ENCODE data around the gene SYTL4.

Gene SYTL4

DNA sequence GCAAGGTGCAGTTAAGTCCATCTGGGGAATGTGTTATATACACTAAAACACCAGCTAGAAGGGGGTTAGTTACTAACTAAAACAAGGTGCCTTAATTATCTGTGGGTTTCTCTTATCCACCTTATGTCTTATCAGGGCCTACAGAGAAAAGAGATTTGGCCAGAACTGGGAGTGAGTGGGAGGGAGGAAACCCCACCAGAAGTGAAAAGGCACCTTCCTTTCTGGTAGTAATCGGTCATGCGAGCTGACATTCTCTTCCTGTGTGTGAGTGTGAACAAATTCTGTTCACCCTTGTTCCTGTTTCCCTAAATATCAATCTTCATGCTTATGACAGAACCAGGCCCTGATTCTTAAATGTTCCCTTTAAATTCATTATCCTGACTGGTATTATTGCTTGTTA lies 44.4 kb downstream of the SYTL4 start:
- no peak for DNase-seq (ENCODE audit: low read depth)

DNA sequence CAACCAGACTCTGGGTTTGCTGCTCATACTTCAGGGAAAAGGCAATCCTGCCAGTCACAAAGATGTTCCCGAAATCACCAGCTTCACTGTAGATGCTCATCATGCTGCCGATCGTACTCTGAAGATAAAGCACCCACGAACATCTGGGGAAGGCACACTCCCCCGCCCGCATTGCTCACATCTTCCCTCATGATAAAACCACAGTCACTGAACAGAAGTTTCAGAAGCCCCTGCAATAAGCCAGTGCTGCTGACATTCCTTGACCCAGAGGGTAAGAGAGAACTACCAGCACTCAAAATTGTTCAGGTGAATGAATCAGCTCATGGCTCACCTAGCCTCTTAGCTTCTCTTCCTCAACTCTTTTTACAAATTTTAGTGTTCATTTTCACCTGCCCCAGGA lies 44.8 kb downstream of the SYTL4 start:
- no peak for DNase-seq (ENCODE audit: low read depth)

DNA sequence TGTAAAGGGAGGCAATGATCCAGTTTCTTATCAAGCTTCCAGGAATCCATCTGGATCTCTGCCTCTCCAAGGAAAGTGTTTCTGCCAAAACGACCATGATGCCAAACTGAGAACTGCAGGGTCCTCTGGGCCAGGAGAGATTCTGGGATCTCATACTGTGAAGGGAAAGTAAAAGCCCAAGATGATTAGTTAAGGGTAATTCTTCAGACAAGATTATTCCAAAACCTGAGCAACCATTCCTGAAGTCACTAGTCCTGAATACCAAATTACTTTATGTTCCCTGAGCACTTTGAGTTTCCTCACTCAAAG lies 46.0 kb downstream of the SYTL4 start:
- DNase-seq (ENCODE audit: low read depth), result no peak

DNA sequence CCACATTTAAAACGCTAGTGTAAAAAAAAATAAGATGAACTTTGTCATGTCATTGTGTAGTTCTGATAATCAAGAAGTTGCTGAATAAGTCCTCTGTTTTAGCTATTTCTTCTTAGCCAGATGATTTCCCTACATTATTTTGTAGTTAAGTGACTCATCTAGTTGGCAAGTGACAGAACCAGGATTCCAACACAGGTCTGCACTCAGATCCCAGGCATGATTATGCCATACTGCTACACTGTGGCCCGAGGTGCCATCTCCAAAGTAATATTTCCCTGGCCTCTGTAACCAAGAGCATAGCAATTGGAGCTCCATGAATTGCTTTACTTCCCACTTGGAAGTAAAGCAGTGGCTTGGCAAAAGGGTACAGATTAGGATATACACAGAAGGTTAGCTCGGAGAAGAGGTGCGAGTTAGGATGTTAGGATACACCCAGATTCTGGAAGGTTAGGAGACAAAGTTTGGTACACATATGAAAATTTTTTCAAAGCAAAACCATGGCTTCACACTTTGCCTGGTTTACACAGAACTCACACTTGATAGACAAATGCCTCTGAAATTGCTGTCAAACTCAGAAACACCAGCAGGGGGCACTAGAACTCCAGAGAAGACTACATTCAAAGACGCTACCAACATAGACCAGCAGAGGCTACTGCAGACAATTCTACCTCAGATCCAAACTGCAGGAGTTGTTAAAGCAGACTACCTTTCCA lies 46.5 kb downstream of the SYTL4 start:
- peak; percentile 37 for DNase-seq (ENCODE audit: low read depth)

DNA sequence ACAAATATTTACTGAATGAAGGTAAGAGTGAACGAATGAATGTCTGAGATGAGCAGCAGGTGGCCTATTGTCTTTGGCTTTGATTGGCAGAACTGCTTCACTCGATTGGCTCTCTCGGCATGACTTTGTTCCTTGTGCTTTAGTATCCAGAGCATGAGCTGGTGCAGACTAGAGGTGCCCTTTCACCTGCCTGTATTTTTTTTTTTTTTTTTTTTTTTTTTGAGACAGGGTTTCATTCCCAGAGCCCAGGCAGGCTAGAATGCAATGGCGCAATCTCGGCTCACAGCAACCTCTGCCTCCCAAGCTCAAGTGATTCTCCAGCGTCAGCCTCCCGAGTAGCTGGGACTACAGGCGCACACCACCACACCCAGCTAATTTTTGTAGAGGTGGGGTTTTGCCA lies 49.0 kb downstream of the SYTL4 start:
- DNase-seq (ENCODE audit: low read depth), result no peak

DNA sequence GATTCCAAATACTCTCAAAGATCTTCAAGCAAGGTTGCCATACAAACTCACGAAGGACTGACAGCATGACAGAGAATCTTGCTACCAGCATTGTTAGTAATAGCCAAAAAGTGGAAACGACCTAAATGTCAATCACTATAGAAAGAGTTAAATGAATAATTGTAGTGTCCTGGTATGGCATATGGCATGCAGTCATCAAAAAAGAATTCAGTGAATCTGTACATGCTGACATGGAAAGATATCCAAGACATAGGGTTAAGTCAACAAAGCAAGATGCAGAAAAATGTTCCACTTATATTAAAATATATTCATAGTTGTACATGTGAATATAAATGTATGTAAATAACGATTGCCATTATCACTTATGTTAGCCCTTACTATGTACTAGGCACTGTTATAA lies 50.3 kb downstream of the SYTL4 start:
- DNase-seq (ENCODE audit: low read depth), result no peak

DNA sequence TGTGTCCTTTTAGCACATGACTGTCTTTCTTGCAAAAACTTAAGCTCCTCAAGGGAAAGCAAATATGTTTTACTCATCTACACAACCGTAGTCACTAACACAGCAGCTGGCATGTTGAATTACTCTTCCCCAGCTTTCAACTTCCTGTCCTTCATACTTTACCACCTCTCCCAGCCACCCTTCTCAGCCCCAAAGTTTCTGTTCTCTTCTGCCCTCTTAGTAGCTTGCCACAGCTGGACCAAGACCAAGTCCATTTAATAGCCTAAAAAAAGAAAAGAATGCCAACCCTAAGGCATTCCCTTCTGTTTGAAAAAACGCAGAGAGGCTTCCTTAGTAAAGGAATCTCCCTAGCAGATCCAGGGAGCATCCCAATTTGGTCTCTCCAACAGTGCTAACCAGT lies 51.2 kb downstream of the SYTL4 start:
- no peak for DNase-seq (ENCODE audit: low read depth)

DNA sequence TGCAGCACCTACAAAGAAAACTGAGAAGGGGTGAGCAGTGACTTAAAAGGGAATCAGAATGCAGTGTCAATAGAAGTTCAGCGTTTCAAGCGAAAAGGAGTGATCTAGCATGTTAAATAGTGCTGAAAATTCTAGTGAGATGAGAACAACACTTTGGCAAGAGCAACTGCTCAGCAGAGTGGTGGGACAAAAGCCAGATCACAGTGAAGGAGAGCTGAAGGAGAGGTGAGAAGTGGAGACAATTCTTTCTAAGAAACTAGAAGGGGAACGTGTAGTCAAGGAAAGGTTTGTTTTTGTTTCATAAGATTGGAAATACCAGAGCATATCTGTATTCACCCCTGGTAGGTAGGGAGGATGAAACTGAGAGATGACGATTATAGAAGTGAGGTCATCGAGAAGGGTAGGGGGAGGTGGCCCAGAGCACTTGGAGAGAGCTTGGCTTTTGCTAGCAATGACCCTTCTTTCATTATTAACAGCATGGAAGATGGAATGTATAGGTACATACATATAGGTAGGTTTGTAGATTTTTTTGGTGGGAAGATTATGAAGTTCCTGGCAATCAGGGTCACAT lies 54.2 kb downstream of the SYTL4 start:
- no peak for DNase-seq (ENCODE audit: low read depth)

DNA sequence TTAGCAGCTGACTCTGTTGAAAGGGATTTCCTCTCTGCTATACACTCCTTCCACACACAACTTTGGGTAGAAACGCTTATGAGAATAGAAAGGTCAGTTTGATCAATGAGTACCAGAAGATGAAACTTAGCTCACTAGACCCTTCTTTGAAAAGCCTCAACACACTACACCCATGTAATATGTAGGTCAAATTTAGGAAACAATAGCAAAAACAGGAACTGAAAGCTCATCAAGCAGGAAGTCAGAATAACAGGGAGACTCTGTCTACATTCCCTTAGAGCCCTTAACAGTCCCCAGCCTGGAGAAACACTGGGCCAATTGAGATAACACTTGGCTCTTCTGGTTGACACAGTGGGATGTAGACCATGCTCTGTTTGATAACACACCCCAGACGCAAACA lies 57.2 kb downstream of the SYTL4 start:
- no peak for DNase-seq (ENCODE audit: low read depth)

DNA sequence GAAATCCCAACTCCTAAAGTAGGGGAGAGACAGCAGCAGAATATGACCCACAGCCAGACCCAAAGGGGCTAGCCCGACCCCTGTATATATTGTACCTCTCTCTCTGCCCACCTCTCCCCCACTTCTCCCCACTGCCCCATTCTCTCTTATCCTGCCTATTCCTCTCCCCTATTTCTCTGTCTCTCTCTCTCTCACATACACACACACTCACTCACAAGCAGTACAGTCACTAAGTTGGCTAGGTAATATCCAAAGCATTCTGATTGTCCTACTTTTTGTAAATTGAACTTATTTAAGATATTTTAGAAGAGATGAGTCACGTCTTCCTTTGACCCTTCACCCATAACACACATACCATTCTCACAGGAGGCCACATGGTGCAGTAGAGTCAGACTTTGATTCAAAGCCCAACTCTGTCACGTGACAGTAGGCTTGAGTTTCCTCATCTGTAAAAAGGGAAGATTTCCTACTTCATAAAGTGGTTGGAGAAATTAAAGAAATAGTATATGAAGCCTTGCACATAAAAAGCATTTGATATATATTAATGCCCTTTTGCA lies 58.4 kb downstream of the SYTL4 start:
- no peak for DNase-seq (ENCODE audit: low read depth)

DNA sequence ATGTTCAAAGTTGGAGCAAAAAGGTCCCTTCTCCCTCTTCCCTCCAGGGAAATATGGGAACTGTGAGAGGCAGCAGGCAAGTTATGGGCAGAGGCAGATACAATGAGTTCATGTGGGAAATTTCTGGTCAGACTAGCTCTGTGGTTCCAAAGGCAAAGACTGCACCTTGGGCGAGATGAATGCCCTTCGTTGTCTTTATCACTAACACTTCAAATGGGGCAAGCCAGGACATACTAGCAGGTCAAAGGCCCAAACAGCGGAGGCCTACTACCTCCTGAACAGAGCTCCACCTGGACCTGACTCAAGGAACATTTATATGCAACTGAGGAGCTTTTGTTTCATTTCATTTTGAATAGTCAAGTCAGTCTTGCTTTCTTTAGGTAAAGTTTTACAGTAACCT lies 59.0 kb downstream of the SYTL4 start:
- no peak for DNase-seq (ENCODE audit: low read depth)

DNA sequence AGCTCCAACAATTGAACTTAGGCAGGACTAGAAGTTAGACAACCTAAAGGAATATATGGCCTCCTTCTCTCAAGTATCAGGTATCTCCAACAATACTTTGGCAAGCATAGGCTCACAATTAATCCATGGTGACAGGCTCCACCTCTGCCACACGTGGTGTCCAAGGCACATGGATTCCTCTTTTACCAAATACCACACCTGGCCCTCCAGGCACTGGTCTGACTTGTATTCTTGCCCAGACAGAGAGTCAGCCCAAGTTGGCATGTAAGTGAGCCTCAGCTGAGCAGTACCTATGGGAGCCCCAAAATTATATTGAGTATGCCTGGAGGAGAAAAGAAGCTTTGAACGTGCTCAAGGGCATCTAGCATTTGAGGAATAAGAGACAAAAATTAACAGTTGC lies 68.3 kb downstream of the SYTL4 start:
- no peak for DNase-seq (ENCODE audit: low read depth)

DNA sequence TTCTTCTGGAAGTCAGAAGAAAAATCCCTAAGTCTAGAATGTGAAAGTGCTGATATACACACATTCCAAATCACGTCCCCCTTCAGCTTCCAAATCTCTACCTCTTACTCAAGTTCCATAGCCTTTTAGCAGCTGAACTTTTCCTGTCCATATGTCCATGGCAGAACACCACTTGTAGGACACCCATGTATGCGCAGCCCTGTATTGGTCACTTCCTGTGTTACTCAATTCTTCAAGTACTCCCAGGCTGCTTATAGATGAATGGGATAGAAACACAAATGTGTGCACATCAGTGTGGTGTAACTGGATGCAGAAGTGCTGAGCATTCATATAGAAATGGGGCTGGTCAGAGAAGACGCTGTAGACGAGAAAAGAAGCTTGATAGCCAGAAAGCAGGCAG lies 69.1 kb downstream of the SYTL4 start:
- no peak for DNase-seq (ENCODE audit: low read depth)

DNA sequence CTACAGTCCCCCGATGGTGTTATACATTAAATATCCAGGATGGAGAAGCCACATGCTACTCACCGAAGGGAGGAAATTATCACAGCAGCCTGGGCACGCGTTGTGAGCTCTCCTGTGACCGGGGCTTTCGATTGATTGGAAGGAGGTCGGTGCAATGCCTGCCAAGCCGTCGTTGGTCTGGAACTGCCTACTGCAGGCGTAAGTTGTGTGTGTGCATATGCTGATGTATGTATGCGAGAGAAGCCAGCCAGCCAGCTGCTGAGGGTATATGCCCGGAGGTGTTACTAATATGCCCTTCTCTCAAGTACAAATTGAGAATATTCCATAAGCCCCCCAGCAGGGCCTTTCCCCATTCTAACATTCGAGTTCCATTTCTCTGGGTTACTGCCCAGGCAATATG lies 69.8 kb downstream of the SYTL4 start:
- no peak for DNase-seq (ENCODE audit: low read depth)

DNA sequence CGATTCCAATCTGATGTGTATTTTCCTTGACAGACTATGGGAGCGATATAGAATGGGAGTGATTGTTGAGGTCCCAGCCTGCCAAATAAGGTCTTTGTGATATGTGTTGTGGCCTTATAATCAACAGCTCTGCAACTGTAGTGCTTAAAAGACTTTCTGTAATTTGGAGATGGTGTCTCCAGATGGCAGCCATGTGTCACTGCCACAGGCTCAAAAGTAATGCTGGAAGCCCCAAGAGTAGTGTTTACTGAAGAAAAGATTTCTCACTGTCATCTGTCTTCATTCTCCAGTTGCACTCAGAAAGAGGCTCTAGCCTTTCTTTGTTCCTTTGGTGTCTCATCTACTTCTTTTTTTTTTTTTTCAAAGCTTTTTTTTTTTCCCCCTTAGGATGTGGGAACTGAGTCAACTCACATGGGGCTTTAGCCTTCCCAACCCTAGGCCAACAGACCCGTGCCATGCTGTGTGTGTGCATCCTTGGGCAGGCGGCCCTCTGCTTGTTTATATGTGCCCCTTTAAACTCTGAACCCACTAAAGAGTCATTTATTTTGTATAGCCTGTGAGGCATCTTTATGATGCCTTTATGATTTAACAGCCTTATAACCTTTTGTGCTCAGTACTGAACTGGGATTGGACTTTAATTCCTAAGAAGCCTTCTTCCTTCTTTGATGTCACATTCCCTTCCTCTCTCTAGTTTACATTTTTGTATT lies 72.3 kb downstream of the SYTL4 start:
- DNase-seq (ENCODE audit: low read depth), result no peak

DNA sequence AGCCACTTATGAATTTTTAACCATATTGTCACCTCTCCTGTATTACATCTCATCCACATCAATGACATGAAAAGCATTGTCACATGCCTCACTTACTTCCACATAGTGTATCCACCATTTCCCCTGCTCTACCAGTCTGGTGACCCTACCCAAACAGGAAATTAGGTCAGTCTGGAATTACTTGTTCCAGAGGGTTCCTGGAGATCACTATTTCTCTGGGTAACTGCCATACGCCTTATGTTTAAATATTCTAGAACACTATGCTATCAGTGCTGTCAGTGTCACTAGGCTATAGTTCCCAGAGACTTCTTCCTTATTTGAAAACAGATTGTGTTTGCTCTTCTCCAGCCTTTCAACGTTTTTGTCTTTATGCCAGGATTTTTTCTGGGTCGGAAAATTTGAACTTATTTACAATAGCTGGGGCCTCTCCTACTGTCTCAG lies 73.0 kb downstream of the SYTL4 start:
- DNase-seq (ENCODE audit: low read depth), result no peak

DNA sequence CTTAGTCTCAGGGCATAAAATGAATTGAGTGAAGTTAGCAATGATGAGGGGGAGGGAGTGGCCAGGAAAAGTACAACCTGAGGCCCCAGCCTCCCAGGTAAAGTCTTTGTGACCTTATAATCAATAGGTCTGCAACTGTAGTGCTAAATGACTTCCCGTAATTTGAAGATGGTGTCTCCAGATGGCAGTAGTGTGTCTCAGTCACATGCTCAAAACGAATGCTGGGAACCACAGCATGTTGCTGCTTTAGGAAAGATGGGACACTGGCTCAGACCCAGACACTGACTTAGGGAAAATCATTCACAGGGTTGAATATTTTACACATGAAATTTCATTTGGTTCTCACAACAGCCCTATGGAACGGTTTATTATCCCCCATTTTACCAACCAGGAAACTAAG lies 77.7 kb downstream of the SYTL4 start:
- DNase-seq (ENCODE audit: low read depth), result no peak

DNA sequence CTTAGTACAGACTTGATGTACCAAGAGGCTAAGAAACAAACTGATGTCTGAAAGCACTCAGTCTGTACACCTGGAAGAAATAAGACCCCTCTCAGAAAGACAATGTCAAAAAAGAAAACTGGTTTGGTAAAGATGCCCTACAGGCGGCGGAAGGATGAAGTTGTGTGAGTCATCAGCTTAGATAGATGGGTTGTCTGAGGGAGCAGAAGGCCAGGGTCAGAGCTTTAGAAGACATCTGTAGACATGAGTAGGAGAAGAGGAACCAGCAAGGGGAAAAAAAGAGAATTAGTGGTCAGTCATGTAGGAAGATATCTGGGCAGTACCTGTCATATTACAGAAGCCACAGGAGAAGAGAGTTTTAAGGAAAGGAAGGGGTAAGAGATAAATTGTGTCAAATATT lies 79.7 kb downstream of the SYTL4 start:
- no peak for DNase-seq (ENCODE audit: low read depth)

DNA sequence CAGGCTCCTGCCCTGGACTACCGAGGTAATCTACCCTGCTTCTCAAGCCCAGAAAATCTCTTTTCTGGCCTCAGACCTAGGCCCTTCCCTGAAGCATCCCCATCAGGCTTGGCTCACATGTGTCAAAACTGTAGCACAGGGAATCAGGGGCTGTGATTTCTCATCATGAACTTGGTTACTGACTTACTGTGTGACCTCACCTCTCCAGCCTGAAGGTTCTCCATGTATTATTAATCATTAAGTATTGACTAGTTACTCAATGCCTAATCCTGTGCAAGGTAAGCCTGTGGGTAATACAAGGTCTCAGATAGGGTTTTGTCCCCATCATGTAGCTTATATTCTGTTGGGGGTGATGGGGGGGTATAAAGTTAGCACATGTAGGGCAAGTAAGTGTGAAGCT lies 81.1 kb downstream of the SYTL4 start:
- no peak for DNase-seq (ENCODE audit: low read depth)

DNA sequence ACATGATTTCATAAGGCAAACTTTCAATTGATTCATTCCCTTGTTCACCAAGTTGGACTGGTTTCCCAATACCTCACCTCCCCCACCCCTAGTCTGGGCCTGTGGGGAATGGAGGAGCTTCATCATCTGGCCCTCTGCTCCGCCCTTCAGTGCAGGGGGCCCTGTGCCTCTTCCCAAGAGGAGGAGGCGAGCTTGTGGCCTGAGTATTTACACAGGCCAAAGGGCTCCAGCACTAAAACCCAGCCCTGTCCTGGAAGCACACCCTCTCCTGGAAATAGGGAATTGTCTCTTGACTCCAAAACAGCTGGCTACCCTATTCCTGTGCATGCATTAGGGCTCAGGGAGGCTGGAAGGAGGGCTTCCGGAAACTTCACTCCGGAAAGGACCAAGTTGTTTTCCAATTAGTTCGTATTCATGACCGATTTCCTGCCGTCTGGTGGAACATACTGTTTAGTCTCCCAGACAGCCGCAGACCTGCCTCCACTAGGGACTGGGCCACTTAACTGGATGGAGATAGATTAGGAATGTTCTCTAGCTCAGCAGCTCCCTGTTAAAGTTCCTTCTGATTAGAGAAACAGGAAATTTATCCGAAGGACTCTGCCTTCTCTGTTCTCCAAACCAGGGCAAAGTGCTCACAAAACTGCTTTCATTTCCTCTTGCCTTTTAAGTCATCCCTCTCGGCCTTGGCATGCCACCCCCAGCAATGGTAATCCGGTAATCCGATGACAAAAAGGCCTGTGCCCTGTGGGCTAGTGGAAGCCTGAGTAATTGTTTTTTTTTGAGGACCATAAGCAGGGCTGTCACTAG lies 82.2 kb downstream of the SYTL4 start:
- no peak for DNase-seq (ENCODE audit: low read depth)

DNA sequence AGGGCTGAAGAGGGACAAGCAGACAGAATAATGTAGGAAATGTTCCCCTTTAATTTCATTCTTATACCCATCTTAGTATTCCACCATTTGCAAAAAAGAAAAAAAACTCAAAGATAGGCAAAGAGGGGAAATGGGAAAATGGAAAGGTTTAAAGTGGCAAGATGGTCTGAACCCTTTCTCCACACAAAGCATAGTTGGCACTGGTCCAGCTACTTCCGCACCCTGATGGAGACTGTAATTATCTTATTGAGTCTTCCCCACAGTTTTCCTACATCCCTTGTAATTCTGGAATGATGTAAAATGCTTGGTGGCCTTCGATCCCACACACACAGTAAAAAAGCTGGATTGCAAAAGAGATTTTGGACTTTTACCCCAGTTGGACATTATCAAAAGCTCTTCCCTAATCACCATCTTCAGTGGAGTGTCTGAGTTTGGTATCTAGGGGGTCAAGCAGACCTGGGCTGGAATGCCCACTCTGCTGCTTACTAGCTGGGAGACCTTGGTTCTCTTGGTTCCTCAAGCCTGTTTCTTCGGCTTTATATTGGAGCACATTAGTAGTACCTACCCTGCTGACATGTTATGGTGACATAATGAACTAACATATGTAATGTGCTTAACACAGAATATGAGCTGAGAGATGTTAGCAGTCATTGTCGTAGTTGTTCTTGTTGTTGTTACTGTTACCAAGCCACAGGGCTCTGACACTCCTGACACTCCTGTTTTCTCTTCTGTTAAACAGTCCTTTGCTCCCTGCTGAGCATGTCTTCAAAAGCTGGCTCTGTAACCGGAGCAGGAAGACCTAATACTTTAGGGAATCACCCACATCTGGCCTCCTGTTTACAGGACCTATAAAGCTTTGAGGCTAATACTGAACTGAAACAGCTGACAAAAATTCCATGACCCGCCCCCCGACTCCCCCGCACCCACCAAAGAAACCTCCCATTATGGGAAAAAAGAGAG lies 83.2 kb downstream of the SYTL4 start:
- DNase-seq (ENCODE audit: low read depth), result no peak

DNA sequence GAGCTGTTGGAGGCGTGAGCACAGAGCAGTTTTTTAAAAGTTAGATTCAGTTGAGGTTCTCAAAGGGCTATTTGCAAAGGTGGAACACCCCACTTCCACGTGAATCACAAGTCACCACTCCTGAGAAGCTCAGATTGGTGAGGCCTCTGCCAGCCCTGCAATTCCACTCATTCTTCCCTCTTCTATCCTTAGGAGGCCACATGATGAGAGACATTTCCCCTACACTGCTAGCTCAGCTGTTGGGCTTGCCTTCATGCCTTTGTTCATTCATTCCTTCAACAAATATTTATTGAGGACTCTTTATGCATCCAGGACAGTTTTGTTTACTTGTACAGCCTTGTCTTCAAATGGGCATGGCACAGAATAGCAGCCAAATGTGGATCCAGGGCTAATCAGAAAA lies 84.2 kb downstream of the SYTL4 start:
- no peak for DNase-seq (ENCODE audit: low read depth)
